ENCODE results near the gene PTPRM. TPM values are rescaled to one million over a fixed set of nuclear protein-coding genes. Genes with fewer than 3 reads are reported as not detected.

Gene PTPRM
- polyA plus RNA-seq, 3 donors: 0.04 to 2.1 (median 0.66) TPM

- no peak overlapping the region for H3K27ac ChIP-seq (ENCODE audit: low read depth in 1 of 2, low read length in 2 of 2)
- no peaks in the 10 kb centered on the region for H3K4me1 ChIP-seq (ENCODE audit: control insufficient read depth in 1 of 2, insufficient read depth in 2 of 2, low read length in 2 of 2)
- no peak overlapping the region for H3K4me3 ChIP-seq (replicated peaks in 1 of 3; ENCODE audit: low read depth in 2 of 3, low read length in 3 of 3)
- H3K79me2 ChIP-seq (ENCODE audit: insufficient read depth, low read length): no peaks in the 10 kb centered on the region
- H3K27ac Mint-ChIP-seq: no peak overlapping the region
- peaks cover 0 to 2% (median 2%) of the 10 kb centered on the region in 3 donors for H3K27me3 Mint-ChIP-seq (ENCODE audit: low read depth in 3 of 3)
- H3K9me3 ChIP-seq (replicated peaks in 1 of 2; ENCODE audit: control insufficient read depth in 1 of 2, insufficient read depth in 1 of 2, low read length in 2 of 2): no peaks in the 10 kb centered on the region
- no peaks in the 10 kb centered on the region for H4K20me1 ChIP-seq (ENCODE audit: insufficient read depth, low read length)
- no peak overlapping the region for H3K4me2 ChIP-seq (replicated peaks; ENCODE audit: extremely low read depth, low read length, poor library complexity, severe bottlenecking)
- no peak overlapping the region for H3K9ac ChIP-seq (ENCODE audit: insufficient read depth, low read length, poor library complexity, severe bottlenecking)
- no peaks in the 10 kb centered on the region for H3K27me3 ChIP-seq (ENCODE audit: control insufficient read depth in 2 of 2, insufficient read depth in 2 of 2, low read length in 2 of 2)
- no peak overlapping the region for H2AFZ ChIP-seq (ENCODE audit: insufficient read depth, low read depth, low read length, poor library complexity, severe bottlenecking)
- TF ChIP-seq, protein P1, sequence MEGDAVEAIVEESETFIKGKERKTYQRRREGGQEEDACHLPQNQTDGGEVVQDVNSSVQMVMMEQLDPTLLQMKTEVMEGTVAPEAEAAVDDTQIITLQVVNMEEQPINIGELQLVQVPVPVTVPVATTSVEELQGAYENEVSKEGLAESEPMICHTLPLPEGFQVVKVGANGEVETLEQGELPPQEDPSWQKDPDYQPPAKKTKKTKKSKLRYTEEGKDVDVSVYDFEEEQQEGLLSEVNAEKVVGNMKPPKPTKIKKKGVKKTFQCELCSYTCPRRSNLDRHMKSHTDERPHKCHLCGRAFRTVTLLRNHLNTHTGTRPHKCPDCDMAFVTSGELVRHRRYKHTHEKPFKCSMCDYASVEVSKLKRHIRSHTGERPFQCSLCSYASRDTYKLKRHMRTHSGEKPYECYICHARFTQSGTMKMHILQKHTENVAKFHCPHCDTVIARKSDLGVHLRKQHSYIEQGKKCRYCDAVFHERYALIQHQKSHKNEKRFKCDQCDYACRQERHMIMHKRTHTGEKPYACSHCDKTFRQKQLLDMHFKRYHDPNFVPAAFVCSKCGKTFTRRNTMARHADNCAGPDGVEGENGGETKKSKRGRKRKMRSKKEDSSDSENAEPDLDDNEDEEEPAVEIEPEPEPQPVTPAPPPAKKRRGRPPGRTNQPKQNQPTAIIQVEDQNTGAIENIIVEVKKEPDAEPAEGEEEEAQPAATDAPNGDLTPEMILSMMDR (IDR thresholded peaks at IDR 0.05): no peak
- H3K36me3 ChIP-seq (replicated peaks in 1 of 2; ENCODE audit: control insufficient read depth in 1 of 2, insufficient read depth in 2 of 2, low read length in 2 of 2): no peaks in the 10 kb centered on the region
- DNase-seq: no peak
- intact Hi-C loops (cut with micrococcal nuclease): no loop called here
- no peak overlapping the region for H3K4me3 Mint-ChIP-seq
- H3K9me3 Mint-ChIP-seq: peaks cover 0 to 3% (median 2%) of the 10 kb centered on the region in 7 donors
- WGBS (ENCODE audit: insufficient coverage): no CpG with 5 or more reads among the region's 2 CpGs
- no peaks in the 10 kb centered on the region for H3K4me1 Mint-ChIP-seq
- H3K36me3 Mint-ChIP-seq: no peaks in the 10 kb centered on the region
Observed at GRCh38 chr18:7772951-7773350, 205.8 kb downstream of the PTPRM start.

DNA sequence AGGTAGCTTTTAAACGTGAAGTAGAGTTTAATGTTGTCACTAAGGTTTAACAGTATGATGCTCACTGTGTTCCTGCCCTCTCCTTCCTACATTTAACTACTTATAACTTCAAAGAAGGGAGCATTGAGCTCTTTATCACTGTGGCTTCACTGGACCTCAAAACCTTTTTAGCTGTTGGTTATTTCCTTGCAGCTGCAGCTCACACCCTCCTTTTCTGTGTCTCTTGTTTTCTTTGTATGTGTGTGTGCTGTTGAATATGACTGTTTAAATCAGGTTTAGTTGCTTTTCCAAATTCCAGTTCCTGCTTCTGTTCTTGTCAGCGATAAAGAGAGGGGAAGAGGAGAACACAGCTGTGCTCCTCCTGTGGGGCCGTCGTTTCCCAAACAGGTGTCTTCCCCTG lies 208.0 kb downstream of the PTPRM start:
- 44% methylated on average over 3 of the region's 4 CpGs for WGBS (ENCODE audit: insufficient coverage)
- peaks cover 0 to 2% (median 2%) of the 10 kb centered on the region in 3 donors for H3K27me3 Mint-ChIP-seq (ENCODE audit: low read depth in 3 of 3)
- no peaks in the 10 kb centered on the region for H3K36me3 Mint-ChIP-seq
- no peak overlapping the region for H3K27ac ChIP-seq (ENCODE audit: low read depth in 1 of 2, low read length in 2 of 2)
- H3K9me3 ChIP-seq (replicated peaks in 1 of 2; ENCODE audit: control insufficient read depth in 1 of 2, insufficient read depth in 1 of 2, low read length in 2 of 2): no peaks in the 10 kb centered on the region
- intact Hi-C loops (cut with micrococcal nuclease): no loop called here
- TF ChIP-seq, protein P1 (IDR thresholded peaks at IDR 0.05): no peak
- H3K4me3 ChIP-seq (replicated peaks in 1 of 3; ENCODE audit: low read depth in 2 of 3, low read length in 3 of 3): no peak overlapping the region
- no peaks in the 10 kb centered on the region for H3K4me1 Mint-ChIP-seq
- no peaks in the 10 kb centered on the region for H3K36me3 ChIP-seq (replicated peaks in 1 of 2; ENCODE audit: control insufficient read depth in 1 of 2, insufficient read depth in 2 of 2, low read length in 2 of 2)
- peaks cover 0 to 3% (median 0%) of the 10 kb centered on the region in 7 donors for H3K9me3 Mint-ChIP-seq
- no peak overlapping the region for H3K4me2 ChIP-seq (replicated peaks; ENCODE audit: extremely low read depth, low read length, poor library complexity, severe bottlenecking)
- H3K9ac ChIP-seq (ENCODE audit: insufficient read depth, low read length, poor library complexity, severe bottlenecking): no peak overlapping the region
- no peaks in the 10 kb centered on the region for H4K20me1 ChIP-seq (ENCODE audit: insufficient read depth, low read length)
- H3K27me3 ChIP-seq (ENCODE audit: control insufficient read depth in 2 of 2, insufficient read depth in 2 of 2, low read length in 2 of 2): no peaks in the 10 kb centered on the region
- H3K27ac Mint-ChIP-seq: no peak overlapping the region
- no peak overlapping the region for H2AFZ ChIP-seq (ENCODE audit: insufficient read depth, low read depth, low read length, poor library complexity, severe bottlenecking)
- no peaks in the 10 kb centered on the region for H3K4me1 ChIP-seq (ENCODE audit: control insufficient read depth in 1 of 2, insufficient read depth in 2 of 2, low read length in 2 of 2)
- DNase-seq: no peak
- no peaks in the 10 kb centered on the region for H3K79me2 ChIP-seq (ENCODE audit: insufficient read depth, low read length)
- no peak overlapping the region for H3K4me3 Mint-ChIP-seq
